ENCODE measurements around the gene WNT9B.

Gene WNT9B

DNA sequence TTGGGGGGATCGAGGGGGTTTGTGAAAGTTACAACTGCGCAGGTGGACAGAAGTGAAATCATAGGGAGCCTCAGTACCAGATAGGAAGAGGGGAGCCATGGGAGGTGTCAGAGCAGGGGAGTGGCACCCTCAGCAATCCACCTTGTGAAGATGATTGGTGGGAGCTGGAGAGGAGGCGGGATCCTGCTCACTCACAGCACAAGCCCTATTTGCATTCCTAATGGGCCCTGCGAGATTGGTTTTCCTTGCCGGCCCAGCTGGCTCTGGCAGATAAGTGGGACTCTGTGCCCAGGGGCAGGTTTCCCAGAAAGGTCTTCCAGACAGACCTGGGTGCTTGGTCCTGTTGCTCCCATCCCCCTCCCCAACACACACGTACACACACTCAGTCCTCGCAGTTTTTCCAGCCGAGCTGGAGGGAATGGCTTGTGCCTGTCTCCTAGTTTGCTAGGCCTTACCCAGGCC lies 42.2 kb upstream of the WNT9B start:
- Histone ChIP-seq H3K27ac (ENCODE audit: low read length, poor library complexity, severe bottlenecking) (no peak overlapping the region), H3K9me3 (ENCODE audit: control insufficient read depth, low read length) (no peaks in the 10 kb centered on the region), H3K23ac (ENCODE audit: low read length in 2 of 2) (no peak overlapping the region), H2BK5ac (ENCODE audit: low read depth, low read length, poor library complexity, severe bottlenecking) (no peak overlapping the region), H3K14ac (ENCODE audit: low read length in 2 of 2) (no peak overlapping the region), H2AFZ (ENCODE audit: low read depth, low read length) (no peak overlapping the region), H4K8ac (ENCODE audit: low read length) (no peak overlapping the region), H2AK5ac (ENCODE audit: low read length, severe bottlenecking) (no peak overlapping the region), H3K18ac (ENCODE audit: low read depth in 1 of 2, low read length in 2 of 2) (no peak overlapping the region), H3K4ac (ENCODE audit: low read depth in 1 of 2, low read length in 2 of 2) (no peak overlapping the region), H2BK12ac (ENCODE audit: low read length in 2 of 2) (no peak overlapping the region), H2BK15ac (ENCODE audit: low read depth, poor library complexity, severe bottlenecking) (no peak overlapping the region), H3K27me3 (ENCODE audit: control insufficient read depth in 1 of 2, insufficient read depth in 1 of 2, low read length in 2 of 2) (peaks cover 5 to 55% of the 10 kb centered on the region in 2 experiments), H3K4me2 (ENCODE audit: low read length, poor library complexity, severe bottlenecking) (no peak overlapping the region), H3K4me3 (ENCODE audit: insufficient read depth in 1 of 2, low read depth in 1 of 2, low read length in 2 of 2) (no peak overlapping the region), H3K9ac (ENCODE audit: low read length) (no peak overlapping the region), H3K79me1 (replicated peaks; ENCODE audit: low read length, poor library complexity, severe bottlenecking) (no peaks in the 10 kb centered on the region), H4K91ac (ENCODE audit: low read length) (no peak overlapping the region), H3K4me1 (ENCODE audit: control insufficient read depth, insufficient read depth, low read depth, low read length) (peaks cover 6% of the 10 kb centered on the region), H2BK120ac (ENCODE audit: low read depth, low read length) (no peak overlapping the region), H3K36me3 (ENCODE audit: control insufficient read depth in 1 of 2, insufficient read depth in 2 of 2, low read depth in 1 of 2, low read length in 2 of 2) (no peaks in the 10 kb centered on the region)
- WGBS = 74% methylated on average over 8 of the region's 8 CpGs
- DNase-seq = no peak

DNA sequence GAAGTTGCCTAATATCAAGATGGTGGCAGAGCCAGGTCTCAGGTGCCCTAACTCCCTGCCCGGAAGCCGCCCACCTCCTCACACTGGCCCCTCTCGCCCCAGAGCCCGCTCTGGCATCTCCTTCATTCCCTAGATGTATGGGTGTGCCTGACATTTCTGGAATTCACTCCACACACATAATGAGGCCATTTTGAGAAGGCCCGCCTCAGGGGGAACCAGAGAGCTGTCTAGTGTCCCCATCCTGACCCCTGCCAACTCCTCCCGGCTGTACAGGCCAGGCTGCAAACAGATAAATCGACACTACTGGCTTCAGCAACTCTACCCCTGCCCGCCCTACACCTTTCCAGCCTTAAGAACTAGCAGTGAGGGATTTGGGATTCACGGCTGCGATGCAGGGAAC lies 40.5 kb upstream of the WNT9B start:
- no peak overlapping the region for H2BK5ac ChIP-seq (ENCODE audit: low read depth, low read length, poor library complexity, severe bottlenecking)
- no peak overlapping the region for H3K27ac ChIP-seq (ENCODE audit: low read length, poor library complexity, severe bottlenecking)

DNA sequence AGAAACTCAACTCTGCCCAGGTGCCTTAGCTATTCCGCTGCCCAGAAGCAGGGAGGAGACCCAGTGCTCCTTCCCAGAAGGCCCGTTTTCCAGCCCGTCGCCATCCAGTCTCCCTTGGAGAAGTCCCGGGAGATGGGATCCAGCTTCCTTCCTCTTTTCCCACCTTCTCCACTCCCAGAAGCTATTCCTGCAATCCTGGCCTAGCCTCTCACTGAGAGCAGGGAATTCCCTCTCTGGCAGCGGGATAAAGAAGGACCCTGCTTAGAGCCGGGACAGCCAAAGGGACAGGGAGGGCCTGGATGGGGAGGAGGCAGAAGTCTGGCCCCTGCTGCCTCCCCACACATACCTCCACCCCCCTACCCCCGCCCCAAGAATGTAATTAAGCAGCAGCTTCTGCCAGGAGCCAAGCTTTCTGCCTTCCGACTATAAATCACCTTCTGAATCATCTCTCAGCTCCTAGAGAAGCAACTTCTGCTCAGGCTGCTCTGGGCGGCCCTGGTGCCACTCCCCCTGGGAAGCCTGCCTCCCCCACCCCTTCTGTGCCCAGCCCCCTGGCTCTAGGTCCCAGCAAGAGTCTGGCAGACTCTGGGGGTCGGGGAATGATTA lies 39.3 kb upstream of the WNT9B start:
- H3K9ac ChIP-seq (ENCODE audit: low read length) = no peak overlapping the region
- no peak overlapping the region for H3K4ac ChIP-seq (ENCODE audit: low read depth in 1 of 2, low read length in 2 of 2)
- WGBS = 24% methylated on average over 10 of the region's 11 CpGs
- peaks cover 20 to 78% of the 10 kb centered on the region in 2 experiments for H3K27me3 ChIP-seq (ENCODE audit: control insufficient read depth in 1 of 2, insufficient read depth in 1 of 2, low read length in 2 of 2)
- no peak overlapping the region for H2BK5ac ChIP-seq (ENCODE audit: low read depth, low read length, poor library complexity, severe bottlenecking)
- H3K14ac ChIP-seq (ENCODE audit: low read length in 2 of 2) = no peak overlapping the region
- H3K4me1 ChIP-seq (ENCODE audit: control insufficient read depth, insufficient read depth, low read depth, low read length) = peaks cover 11% of the 10 kb centered on the region
- peak overlapping the region in 1 of 2 experiments; percentile 32 for H3K18ac ChIP-seq (ENCODE audit: low read depth in 1 of 2, low read length in 2 of 2)
- H3K36me3 ChIP-seq (ENCODE audit: control insufficient read depth in 1 of 2, insufficient read depth in 2 of 2, low read depth in 1 of 2, low read length in 2 of 2) = no peaks in the 10 kb centered on the region
- peak overlapping the region; percentile 15 for H3K27ac ChIP-seq (ENCODE audit: low read length, poor library complexity, severe bottlenecking)
- H2AFZ ChIP-seq (ENCODE audit: low read depth, low read length) = no peak overlapping the region
- no peak overlapping the region for H2BK12ac ChIP-seq (ENCODE audit: low read length in 2 of 2)
- H4K91ac ChIP-seq (ENCODE audit: low read length) = no peak overlapping the region
- no peak overlapping the region for H3K4me2 ChIP-seq (ENCODE audit: low read length, poor library complexity, severe bottlenecking)
- H4K8ac ChIP-seq (ENCODE audit: low read length) = peak overlapping the region; percentile 27
- no peak overlapping the region for H2BK120ac ChIP-seq (ENCODE audit: low read depth, low read length)
- DNase-seq = peak; percentile 61
- no peaks in the 10 kb centered on the region for H3K79me1 ChIP-seq (replicated peaks; ENCODE audit: low read length, poor library complexity, severe bottlenecking)
- no peaks in the 10 kb centered on the region for H3K9me3 ChIP-seq (ENCODE audit: control insufficient read depth, low read length)
- H2AK5ac ChIP-seq (ENCODE audit: low read length, severe bottlenecking) = no peak overlapping the region
- H2BK15ac ChIP-seq (ENCODE audit: low read depth, poor library complexity, severe bottlenecking) = no peak overlapping the region
- H3K4me3 ChIP-seq (ENCODE audit: insufficient read depth in 1 of 2, low read depth in 1 of 2, low read length in 2 of 2) = no peak overlapping the region
- no peak overlapping the region for H3K23ac ChIP-seq (ENCODE audit: low read length in 2 of 2)

More for the DNA sequence above, 40.5 kb upstream of the WNT9B start:
- 97% methylated on average over 8 of the region's 10 CpGs for WGBS
- Histone ChIP-seq H2BK120ac (ENCODE audit: low read depth, low read length) (no peak overlapping the region), H4K91ac (ENCODE audit: low read length) (no peak overlapping the region), H2AFZ (ENCODE audit: low read depth, low read length) (no peak overlapping the region), H3K36me3 (ENCODE audit: control insufficient read depth in 1 of 2, insufficient read depth in 2 of 2, low read depth in 1 of 2, low read length in 2 of 2) (no peaks in the 10 kb centered on the region), H3K23ac (ENCODE audit: low read length in 2 of 2) (no peak overlapping the region), H4K8ac (ENCODE audit: low read length) (no peak overlapping the region), H3K4me1 (ENCODE audit: control insufficient read depth, insufficient read depth, low read depth, low read length) (peaks cover 11% of the 10 kb centered on the region), H2AK5ac (ENCODE audit: low read length, severe bottlenecking) (no peak overlapping the region), H3K4me3 (ENCODE audit: insufficient read depth in 1 of 2, low read depth in 1 of 2, low read length in 2 of 2) (no peak overlapping the region), H3K9ac (ENCODE audit: low read length) (no peak overlapping the region), H3K27me3 (ENCODE audit: control insufficient read depth in 1 of 2, insufficient read depth in 1 of 2, low read length in 2 of 2) (peaks cover 9 to 72% of the 10 kb centered on the region in 2 experiments), H3K18ac (ENCODE audit: low read depth in 1 of 2, low read length in 2 of 2) (no peak overlapping the region), H3K14ac (ENCODE audit: low read length in 2 of 2) (no peak overlapping the region), H2BK15ac (ENCODE audit: low read depth, poor library complexity, severe bottlenecking) (no peak overlapping the region), H3K79me1 (replicated peaks; ENCODE audit: low read length, poor library complexity, severe bottlenecking) (no peaks in the 10 kb centered on the region), H3K4me2 (ENCODE audit: low read length, poor library complexity, severe bottlenecking) (no peak overlapping the region), H3K4ac (ENCODE audit: low read depth in 1 of 2, low read length in 2 of 2) (no peak overlapping the region), H3K9me3 (ENCODE audit: control insufficient read depth, low read length) (no peaks in the 10 kb centered on the region), H2BK12ac (ENCODE audit: low read length in 2 of 2) (no peak overlapping the region)
- no peak for DNase-seq

DNA sequence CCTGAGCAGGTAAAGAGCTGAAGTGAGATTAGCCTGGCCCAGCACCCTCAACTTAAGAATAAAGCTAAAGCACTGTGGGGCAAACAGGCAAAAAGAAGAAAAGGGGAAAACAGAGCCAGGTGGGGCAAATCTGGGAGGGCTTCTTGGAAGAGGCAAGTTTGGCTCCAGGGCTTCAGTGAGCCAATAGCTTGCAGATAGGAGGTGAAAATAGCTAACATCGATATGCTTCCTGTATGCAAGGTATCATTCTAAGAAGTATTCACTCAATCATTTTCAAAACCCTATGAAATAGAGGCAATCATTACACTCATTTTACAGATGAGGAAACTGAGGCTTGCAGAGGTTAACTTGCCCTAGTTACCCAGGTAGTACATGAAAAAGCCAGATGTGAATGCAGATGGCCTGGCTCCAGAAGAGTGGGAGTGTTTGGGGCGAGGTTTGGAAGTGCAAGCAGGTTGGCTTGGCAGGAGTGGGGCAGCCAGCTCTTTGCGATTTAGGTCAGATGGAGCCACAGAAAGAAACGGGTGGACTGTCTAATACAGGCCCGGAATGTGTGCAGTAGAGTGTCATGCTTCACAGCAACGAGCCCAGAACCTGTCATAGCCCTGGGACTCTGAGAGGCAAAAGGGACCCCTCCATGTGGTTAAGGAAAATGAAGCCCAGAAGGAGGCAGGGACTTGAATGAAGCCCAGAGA lies 38.6 kb upstream of the WNT9B start:
- Histone ChIP-seq H3K9me3 (ENCODE audit: control insufficient read depth, low read length) (no peaks in the 10 kb centered on the region), H3K23ac (ENCODE audit: low read length in 2 of 2) (no peak overlapping the region), H3K4me2 (ENCODE audit: low read length, poor library complexity, severe bottlenecking) (no peak overlapping the region), H4K8ac (ENCODE audit: low read length) (no peak overlapping the region), H2AK5ac (ENCODE audit: low read length, severe bottlenecking) (no peak overlapping the region), H2BK120ac (ENCODE audit: low read depth, low read length) (no peak overlapping the region), H3K4me1 (ENCODE audit: control insufficient read depth, insufficient read depth, low read depth, low read length) (peaks cover 11% of the 10 kb centered on the region), H3K9ac (ENCODE audit: low read length) (no peak overlapping the region), H3K4ac (ENCODE audit: low read depth in 1 of 2, low read length in 2 of 2) (no peak overlapping the region), H3K18ac (ENCODE audit: low read depth in 1 of 2, low read length in 2 of 2) (no peak overlapping the region), H3K27ac (ENCODE audit: low read length, poor library complexity, severe bottlenecking) (no peak overlapping the region), H3K79me1 (replicated peaks; ENCODE audit: low read length, poor library complexity, severe bottlenecking) (no peaks in the 10 kb centered on the region), H3K27me3 (ENCODE audit: control insufficient read depth in 1 of 2, insufficient read depth in 1 of 2, low read length in 2 of 2) (peaks cover 27 to 80% of the 10 kb centered on the region in 2 experiments), H4K91ac (ENCODE audit: low read length) (no peak overlapping the region), H2AFZ (ENCODE audit: low read depth, low read length) (no peak overlapping the region), H2BK5ac (ENCODE audit: low read depth, low read length, poor library complexity, severe bottlenecking) (no peak overlapping the region), H3K4me3 (ENCODE audit: insufficient read depth in 1 of 2, low read depth in 1 of 2, low read length in 2 of 2) (no peak overlapping the region), H2BK12ac (ENCODE audit: low read length in 2 of 2) (no peak overlapping the region), H2BK15ac (ENCODE audit: low read depth, poor library complexity, severe bottlenecking) (no peak overlapping the region), H3K36me3 (ENCODE audit: control insufficient read depth in 1 of 2, insufficient read depth in 2 of 2, low read depth in 1 of 2, low read length in 2 of 2) (no peaks in the 10 kb centered on the region), H3K14ac (ENCODE audit: low read length in 2 of 2) (no peak overlapping the region)
- 85% methylated on average over 5 of the region's 6 CpGs for WGBS
- no peak for DNase-seq

Measured in mesenchymal stem cell (in vitro differentiated cells and primary cell).